Activated T-cell treated with anti-CD3 and anti-CD28 coated beads, Interleukin-2, amount 50 U/mL, for 1 hour (primary cell): ENCODE results near the gene CPLX3.

Source experiments
- DNase-seq: peaks from one replicate; pipeline ENCODE4 v3.0.0-alpha.2; 2020

Gene CPLX3

DNA sequence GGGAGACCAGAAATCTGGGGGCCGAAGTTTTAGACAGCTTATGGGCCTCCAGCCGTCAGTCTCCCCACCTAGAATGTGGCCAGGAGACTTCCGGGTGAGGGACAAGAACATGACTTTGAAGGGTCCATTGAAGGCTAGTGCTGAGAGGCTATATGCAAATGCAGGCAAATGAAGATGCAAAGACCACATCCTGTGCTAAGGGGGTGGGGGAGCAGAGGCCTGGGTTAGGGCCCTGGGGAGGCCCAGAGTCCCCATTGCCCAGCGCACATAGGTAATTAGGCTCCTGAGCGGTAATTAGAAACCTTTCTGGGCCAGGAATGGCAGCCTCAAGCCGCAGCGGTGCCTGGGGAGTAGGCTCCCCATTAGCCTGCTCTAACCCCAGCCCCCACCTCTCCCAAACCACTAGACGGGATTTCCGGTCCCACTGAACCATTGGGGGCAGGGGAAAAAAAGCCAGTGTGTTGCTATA lies 37.7 kb upstream of the CPLX3 start:
- peak; percentile 57 for DNase-seq

DNA sequence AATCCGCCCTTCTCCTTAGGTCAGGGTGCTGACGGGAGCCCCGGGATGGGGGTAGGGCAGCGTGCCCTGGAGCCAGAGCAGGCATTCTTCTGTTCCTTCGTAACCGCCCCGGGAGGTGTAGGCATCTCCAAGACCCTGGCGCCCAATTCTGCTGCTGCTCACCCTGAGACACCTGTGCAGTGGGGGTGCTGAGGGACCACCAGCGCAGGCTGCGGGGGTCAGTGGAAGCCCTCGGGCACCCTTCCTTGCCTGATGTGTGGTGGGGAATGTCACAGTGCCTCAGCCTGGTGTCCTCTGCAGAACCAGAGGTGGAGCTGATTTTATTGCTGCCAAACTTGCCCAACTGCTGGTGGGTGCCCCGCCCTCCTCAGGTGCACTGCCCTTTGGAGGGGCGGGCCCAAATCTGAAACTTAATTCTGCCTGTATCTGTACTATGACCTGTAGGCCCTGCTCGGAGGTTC lies 37.2 kb upstream of the CPLX3 start:
- DNase-seq, result no peak

DNA sequence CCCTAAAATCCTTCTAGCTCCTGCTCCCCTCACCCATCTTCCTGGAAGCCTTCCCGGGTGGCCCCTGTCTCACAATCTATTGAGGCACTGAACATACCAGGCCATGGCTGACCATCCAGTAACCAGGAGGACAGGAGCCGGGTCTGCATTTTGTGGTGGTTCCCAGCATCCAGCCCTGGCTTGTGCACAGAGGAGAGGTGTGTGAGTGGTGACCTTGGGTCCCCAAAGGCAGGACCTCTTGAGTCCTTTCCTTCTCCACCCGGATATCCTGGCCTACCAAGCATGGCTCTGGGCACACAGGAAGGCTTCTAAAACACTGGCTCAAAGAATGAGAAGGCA lies 36.7 kb upstream of the CPLX3 start:
- DNase-seq, result no peak

DNA sequence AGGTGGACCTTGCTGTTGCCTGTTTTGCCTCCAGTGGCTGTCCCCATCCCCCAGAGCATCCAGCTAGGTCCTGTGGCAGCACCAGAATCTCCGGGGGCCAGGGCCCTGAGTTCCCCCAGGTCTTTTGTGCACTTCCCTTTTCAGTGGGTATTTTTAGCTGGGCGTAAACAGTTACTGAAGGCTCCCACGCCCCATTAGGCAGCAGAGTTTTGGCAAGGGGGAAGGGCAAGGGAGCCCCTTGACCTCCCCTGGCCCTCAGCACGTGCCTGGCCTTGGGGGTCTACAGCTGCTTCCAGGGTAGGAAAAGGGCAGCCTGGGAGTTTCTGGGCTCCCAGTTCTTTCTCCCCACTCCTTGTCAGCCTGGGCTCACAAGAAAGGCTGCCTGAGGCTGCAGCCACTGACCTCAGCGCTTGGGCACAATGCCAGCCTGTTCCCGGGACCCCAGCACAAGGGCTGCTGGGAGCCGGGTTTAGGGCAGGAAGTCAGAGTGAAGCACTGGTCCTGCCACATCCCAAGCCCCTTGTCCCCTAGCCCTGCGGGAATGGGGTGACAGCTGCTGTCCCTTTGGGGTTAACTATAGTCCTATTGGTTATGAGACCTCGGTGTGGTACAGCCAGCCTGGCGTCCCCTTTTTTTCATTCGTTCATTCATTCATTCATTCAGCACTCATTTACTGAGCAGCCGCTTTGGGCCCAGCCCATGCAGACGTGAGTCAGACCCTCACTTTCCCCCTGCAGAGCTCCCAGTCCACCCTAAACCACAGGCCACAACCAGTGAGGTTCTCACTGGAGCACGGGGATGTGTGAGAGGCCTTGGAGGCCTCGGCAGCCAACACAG lies 36.1 kb upstream of the CPLX3 start:
- no peak for DNase-seq

DNA sequence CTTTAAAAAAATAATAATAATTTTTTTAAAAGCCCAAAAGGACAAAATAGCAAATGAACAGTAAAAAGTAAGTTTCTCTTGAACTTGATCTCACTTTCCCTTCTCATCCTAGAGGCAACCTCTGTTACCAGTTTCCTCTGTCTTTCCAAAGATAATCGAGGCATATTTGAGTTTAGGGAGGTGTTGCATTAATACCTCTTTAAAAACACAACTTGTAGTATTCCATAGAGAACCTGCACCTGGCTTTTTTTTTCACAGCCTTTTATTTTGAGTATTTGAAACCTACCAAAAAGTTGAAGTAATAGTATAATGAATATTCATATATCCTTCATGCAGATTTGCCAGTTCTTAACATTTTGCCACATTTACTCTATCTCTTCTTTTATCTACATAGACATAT lies 35.4 kb upstream of the CPLX3 start:
- no peak for DNase-seq

DNA sequence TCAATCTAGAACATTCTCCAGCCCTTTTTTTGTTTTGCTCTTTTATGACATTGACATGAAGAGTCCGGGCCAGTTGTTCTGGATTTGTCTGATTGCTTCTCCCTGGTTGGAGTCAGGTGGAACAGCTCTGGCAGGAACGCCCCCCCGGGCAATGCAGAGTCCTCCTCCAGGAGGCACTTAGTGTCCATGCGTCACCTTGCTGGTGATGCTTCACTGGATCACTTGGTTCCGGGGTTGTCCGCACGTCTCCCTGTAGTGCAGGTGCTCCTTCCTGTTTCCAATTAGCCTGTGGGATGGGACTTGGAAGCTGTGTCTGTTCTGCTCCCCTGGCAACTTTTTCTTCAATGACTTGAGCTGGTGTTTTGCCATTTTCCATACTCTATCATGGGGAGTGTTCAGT lies 34.8 kb upstream of the CPLX3 start:
- DNase-seq, result no peak

DNA sequence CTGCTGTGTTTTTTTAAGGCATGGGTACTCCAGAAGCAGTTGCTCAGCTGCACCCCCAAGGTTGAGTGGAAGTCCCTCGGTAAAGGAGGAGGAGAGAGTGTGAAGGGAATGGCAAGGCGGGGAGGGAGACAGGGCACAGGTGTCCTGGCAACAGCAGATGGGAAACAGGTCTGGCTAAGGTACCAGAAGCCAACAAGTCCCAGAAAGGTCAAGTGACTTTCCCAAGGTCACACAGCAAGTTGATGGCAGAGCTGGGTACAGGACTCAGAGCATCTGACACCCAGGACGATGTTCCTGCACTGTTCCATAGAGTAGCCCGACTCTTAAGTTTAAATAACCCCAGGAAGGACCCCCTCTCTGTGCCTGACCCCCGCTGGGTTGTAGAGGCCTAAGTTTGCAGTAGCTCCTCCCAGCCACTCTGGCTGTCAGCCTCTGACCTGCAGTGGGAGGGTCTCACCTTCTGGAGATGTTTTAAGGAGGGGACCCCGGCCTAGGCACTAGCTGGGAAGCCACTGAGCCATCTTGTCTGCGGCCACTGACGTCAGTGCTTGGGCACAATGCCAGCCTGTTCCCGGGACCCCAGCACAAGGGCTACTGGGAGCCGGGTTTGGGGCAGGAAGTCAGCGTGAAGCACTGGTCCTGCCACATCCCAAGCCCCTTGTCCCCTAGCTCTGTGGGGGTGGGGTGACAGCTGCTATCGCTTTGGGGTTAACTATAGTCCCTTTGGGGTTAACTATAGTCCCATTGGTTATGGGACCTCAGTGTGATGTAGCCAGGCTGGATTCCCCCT lies 34.0 kb upstream of the CPLX3 start:
- DNase-seq, result no peak

DNA sequence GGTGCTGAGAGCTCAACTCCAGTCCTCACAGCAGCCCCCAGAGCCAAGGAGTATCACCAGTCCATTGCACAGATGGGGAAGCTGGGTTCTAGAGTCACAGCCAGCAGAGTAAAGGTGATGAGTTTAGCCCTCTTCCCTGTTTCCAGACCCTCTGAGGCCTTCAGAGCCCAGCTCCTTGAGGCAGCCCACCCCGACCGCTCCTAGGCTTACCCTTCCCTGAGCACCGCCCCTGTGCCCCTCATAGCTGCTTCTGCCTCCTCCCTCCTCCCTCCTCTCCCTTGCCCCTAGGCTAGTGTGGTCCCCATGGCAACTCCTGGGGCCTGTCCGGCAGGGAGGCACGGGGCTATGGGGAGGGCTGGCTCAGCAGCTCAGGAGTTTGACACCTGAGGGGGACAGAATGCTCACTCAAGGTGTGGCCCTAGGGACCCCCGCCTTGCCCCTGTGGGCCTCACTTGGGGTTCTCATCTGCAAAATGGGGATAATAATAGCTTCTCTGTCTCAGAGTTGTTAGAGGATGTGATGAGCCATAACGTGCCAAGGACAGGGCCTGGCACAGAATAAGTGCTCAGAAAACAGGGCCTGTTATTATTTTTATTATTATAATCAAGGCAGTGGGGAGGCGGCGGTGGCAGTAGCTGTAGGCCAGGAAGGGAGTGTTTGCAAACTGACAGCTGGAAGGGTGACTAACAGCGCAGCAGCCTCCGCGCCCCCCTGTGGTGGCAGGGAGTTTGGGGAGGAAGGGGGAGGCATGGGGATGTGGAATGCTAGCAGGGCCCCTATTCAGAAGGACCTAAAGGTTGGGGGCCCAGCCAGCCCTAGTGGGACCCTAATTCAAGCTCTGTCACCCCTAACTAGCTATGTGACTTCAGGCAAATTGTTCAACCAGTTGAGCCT lies 33.0 kb upstream of the CPLX3 start:
- DNase-seq, result peak; percentile 84

DNA sequence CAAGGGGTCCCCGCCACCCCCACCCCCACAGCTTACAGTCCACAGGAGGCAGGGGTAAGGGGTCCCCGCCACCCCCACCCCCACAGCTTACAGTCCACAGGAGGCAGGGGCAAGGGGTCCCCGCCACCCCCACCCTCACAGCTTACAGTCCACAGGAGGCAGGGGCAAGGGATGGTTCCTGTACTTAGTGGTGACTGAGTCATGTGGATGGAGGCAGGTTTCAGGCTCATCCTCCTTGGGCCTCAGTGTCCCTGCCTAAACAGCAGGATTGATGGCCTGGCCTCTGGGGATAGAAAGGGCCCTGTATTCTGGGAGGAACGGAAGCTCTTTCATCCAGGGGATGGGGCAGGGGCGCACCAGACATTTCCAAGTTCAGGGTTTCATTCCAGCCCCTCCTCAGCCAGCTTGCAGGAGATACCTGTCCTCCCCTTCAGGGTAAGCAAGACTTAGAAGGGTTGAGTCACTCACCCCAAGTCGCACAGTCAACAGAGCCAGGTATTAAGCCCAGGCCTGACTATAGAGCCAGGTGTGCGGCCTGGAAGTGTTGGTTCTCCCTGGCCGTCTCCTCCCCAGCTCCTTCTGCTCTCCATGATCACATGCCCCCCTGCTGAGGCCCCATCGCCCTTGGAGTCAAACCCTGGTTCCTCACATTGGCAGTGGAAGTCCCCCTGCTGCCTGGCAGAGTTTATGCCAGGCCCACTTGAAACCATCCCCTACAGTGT lies 32.0 kb upstream of the CPLX3 start:
- no peak for DNase-seq

DNA sequence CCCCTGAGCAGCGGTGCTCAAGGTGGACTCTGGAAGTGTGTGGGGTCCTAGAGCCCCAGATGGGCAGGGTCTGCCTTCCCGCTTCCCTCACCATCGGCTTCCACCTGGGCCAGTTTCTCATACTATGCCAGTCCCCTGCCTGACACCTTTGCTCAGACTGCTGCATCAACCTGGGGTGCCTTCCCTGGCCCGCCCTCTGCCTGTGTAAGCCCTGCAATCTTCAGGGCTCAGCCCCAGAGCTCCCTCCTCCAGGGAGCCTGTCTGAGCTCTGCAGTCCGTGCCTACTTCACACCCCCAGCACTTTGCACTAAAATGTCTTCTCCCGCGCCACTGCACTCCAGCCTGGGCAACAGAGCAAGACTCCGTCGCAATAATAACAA lies 31.5 kb upstream of the CPLX3 start:
- no peak for DNase-seq

DNA sequence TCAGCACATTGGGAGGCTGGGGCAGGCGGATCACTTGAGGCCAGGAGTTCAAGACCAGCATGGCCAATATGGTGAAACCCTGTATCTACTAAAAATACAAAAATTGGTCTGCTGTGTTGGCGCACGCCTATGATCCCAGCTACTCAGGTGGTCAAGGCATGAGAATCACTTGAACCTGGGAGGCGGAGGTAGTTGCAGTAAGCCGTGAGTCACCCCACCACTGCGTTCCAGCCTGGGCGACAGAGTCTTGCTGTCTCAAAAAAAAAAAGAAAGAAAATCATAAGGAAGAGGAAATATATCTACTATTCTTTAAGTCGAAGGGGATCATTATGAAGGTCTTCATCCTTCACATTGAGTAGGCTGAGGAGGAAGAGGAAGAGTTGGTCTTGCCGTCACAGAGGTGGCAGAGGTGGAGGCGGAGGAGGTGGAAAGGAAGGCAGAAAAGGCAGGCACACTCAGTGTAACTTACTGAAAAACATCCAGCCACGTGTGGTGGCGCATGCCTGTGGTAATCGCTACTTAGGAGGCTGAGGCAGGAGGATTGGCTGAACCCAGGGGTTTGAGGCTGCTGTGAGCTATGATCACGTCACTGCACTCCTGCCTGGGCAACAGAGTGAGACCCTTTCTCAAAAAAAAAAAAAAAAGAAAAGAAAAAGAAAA lies 30.3 kb upstream of the CPLX3 start:
- DNase-seq, result peak; percentile 56

DNA sequence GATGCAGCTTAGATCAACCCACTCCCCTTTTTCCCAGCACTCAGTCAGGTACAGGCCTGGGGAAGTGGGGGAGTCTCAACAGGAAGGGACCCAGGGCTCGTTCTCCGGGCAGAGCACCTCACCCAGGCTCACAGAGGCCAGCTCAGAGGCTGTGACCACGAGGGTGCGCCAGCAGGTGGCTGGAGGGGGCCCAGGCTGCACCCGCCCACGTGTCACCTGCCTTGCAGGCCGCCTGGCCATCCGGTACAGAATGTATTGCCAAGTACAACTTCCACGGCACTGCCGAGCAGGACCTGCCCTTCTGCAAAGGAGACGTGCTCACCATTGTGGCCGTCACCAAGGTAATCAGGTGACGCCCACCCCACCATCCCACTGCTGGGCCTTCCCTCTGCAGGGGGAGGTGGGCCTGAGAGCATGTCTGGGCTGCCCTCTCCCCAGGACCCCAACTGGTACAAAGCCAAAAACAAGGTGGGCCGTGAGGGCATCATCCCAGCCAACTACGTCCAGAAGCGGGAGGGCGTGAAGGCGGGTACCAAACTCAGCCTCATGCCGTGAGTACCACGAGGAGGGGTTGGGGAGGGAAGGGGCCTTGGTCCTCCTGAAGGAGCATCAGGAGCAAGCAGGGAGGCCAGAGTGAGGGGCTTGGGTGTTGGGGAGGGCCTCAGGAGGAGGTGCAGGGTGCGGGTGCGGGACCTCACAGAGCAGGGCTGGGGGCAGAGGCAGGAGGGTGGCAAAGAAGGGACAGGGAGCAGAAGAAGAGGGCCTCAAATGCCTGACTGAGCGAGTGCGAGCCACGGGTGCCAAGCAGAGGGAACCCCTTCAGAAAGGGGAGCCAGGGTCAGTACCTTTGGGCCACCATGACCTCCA lies 27.8 kb upstream of the CPLX3 start:
- DNase-seq, result no peak

DNA sequence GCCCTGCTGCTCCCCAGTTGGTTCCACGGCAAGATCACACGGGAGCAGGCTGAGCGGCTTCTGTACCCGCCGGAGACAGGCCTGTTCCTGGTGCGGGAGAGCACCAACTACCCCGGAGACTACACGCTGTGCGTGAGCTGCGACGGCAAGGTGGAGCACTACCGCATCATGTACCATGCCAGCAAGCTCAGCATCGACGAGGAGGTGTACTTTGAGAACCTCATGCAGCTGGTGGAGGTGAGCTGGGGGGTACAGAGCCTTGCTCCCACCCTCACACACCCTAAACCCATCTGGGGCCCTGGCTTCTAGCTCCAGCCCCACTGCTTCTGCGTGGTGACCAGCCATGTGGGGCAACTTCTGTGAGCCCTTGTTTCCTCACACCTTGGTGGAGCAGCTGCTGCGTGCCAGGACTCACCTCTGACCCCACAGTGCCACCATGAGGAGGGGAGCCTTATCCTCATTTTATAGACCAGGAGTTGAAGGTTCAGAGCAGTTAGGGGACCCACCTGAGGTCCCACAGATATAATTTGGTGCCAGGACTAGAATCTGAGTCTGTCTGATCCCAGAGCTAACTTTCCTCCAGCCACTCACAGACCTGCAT lies 27.1 kb upstream of the CPLX3 start:
- no peak for DNase-seq

DNA sequence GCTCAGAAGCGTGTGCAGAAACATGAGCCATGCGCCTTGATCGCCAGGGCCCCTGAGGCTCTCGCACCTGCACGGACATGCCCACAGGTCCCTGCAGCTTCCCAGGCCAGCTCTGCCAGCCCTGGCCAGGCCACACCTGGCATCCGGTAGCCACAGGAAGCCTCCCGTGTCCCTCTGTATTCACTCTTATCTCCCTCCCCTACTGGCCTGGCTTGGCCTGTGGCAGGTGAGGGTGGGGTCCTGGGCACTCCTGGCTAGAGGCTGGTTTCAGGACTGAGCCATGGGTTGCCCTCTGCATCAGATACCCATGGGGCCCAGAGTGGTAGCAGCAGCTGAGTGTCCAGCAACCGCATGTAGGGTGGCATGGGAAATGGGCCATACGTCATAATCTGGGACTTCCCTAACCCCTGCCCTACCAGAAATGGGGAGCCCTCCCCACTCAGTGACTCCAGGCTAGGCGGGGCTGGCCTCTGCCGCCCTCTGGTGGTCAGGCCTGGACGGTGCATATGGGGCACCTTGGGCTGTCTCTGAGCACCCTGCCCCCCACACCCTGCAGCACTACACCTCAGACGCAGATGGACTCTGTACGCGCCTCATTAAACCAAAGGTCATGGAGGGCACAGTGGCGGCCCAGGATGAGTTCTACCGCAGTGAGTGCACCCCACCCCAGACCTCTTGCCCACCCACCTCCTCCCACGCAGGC lies 26.4 kb upstream of the CPLX3 start:
- peak; percentile 92 for DNase-seq

DNA sequence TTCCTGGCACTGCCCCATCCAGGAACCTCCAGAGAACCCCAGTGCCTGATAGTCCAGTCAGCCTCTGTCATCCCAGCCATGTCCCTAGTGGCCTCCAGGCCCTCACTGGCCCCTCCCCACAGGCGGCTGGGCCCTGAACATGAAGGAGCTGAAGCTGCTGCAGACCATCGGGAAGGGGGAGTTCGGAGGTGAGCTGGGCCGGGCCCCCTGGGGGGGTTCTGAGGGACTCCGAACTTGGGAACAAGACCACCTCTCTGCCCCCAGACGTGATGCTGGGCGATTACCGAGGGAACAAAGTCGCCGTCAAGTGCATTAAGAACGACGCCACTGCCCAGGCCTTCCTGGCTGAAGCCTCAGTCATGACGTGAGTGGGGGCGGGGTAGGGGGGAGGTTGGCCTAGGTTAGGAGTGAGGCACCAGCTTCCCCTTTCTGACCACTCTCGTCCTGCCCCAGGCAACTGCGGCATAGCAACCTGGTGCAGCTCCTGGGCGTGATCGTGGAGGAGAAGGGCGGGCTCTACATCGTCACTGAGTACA lies 25.8 kb upstream of the CPLX3 start:
- DNase-seq, result no peak

DNA sequence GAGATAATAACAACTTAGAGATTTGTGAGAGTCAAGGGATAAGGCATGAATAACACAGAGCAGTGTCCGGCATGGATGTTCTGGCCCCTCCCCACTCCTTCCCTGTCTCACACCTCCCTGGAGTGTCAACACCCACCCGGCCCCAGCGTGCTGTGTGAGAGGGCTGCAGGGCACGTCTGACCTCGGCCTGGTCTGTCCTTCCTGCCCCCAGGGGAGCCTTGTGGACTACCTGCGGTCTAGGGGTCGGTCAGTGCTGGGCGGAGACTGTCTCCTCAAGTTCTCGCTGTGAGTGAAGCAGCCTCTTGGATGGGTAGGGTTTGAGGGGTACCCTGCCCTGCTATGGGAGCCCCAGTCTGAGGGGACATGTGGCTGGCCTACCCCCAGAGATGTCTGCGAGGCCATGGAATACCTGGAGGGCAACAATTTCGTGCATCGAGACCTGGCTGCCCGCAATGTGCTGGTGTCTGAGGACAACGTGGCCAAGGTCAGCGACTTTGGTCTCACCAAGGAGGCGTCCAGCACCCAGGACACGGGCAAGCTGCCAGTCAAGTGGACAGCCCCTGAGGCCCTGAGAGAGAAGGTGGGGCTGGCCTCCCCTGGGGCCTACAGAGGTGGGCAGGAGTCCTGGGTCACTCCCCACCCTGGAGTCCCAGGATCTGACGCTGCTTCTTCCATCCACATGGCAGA lies 25.0 kb upstream of the CPLX3 start:
- no peak for DNase-seq

DNA sequence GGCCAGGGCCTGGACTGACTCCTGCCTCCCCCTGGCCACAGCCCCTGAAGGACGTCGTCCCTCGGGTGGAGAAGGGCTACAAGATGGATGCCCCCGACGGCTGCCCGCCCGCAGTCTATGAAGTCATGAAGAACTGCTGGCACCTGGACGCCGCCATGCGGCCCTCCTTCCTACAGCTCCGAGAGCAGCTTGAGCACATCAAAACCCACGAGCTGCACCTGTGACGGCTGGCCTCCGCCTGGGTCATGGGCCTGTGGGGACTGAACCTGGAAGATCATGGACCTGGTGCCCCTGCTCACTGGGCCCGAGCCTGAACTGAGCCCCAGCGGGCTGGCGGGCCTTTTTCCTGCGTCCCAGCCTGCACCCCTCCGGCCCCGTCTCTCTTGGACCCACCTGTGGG lies 24.1 kb upstream of the CPLX3 start:
- DNase-seq, result no peak

DNA sequence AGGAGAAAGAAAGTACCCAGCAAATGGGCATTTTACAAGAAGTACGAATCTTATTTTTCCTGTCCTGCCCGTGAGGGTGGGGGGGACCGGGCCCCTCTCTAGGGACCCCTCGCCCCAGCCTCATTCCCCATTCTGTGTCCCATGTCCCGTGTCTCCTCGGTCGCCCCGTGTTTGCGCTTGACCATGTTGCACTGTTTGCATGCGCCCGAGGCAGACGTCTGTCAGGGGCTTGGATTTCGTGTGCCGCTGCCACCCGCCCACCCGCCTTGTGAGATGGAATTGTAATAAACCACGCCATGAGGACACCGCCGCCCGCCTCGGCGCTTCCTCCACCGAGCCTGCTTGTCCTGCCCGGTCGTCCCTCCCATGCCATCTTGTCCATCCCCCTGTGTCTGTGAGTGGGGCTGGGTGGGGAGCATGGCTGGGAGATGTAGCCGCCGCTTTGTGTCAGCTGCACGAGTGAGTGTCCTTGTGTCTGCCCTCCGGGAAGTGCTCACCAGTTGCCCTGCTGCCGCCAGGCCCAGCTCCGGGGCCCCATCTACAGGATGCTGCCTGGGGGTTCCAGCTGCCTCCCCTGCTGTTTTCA lies 23.5 kb upstream of the CPLX3 start:
- no peak for DNase-seq

DNA sequence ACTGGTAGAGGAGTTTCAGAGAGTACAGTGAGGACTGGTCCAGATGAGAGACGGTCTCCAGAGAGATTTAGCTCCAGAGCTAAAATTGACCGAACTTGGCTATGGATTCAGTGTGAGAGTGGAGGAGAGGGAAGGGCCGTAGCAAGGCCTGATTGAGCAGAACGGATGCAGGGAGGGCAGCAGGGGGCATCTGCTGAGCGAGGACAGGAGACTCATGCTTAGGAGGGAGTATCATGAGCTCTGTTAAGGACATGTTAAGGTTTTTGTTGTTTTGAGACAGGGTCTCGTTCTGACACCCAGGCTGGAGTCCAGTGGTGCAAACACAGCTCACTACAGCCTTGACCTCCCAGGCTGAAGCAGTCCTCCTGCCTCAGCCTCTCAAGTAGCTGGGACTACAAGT lies 21.5 kb upstream of the CPLX3 start:
- no peak for DNase-seq
